SKM-1 treated with dmso at 0.1 percent for 144 hours (cell line): ENCODE results near the gene ERLEC1.
"Not testable (repeated sequence)": the region's sequence is repeated elsewhere in the genome, so short reads cannot be mapped to it uniquely, and the experiment has no call there.

Experiments
- DNase-seq: peaks from one replicate; lab custom pipeline; 2025; ENCODE audit not compliant: unreplicated experiment; lab: John Stamatoyannopoulos, UW

ERLEC1 gene

GRCh38 chr2:53828331-53828730 lies 41.5 kb downstream of the ERLEC1 start:
- no peak for DNase-seq

DNA sequence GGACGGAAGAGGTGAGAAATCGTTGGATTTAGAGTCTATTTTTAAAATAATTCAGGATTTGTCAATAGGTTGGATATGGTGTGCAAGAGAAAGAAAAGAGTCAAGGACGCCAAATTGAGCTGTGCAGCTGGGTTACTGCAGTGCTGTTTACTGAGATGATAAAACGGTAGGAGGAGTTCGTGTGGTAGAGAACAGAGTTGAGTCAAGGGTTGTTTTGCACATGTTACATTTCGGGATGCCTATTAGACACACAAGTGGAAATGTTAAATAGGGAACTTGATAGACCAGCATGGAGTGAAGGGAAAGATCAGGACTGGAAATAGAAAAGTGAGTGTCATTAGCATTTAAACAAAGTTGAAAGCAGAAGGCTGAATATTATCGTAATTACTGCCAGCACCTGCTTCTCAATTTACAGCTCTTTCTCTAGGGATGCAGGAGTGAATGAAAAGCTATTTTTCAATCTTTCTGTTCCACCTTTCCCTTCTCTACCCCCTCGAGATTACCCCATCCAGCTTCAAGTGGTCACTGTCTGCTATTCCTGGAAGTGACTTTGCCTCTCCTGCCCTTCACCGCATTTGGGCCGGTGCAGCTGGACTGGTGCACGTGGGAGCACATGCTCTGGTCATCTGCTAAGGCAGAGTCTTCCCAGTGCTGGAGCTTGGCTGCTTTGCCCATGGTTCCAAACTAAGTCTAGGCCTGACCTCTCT lies 42.6 kb downstream of the ERLEC1 start:
- no peak for DNase-seq

DNA sequence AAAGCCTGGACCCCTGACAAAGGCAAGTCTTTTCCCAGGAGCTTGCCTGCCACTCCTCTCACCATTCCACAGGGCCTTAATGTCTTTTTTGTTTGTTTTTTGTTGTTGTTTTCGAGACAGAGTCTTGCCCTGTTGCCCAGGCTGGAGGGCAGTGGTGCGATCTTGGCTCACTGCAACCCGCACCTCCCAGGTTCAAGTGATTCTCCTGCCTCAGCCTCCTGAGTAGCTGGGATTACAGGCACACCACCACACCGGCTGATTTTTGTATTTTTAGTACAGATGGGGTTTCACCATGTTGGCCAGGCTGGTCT lies 43.1 kb downstream of the ERLEC1 start:
- not testable (repeated sequence) for DNase-seq

GRCh38 chr2:53840580-53840979 lies 53.7 kb downstream of the ERLEC1 start:
- DNase-seq = no peak

- not testable (repeated sequence) for DNase-seq
Observed at GRCh38 chr2:53841651-53842050, 54.8 kb downstream of the ERLEC1 start.

GRCh38 chr2:53842891-53843290 lies 56.0 kb downstream of the ERLEC1 start:
- DNase-seq = no peak

DNA sequence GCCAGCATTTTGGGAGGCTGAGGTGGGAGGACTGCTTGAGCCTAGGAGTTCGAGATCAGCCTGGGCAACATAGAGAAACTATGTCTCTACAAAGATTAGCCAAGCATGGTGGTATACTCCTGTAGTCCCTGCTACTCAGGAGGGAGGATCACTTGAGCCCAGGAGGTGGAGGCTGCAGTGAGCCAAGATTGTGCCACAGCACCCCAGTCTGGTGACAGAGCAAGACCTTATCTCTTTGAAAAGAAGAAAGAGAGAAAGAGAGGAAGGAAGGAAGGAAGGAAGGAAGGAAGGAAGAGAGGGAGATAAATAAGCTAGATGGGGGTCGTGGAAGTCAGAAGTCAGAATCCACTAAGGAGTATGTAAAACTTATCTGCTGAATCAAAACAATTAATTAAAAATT lies 56.8 kb downstream of the ERLEC1 start:
- DNase-seq = no peak

GRCh38 chr2:53848062-53848461 lies 61.2 kb downstream of the ERLEC1 start:
- DNase-seq = peak; percentile 42

- DNase-seq = not testable (repeated sequence)
Observed at GRCh38 chr2:53851052-53851757, 64.4 kb downstream of the ERLEC1 start.

DNA sequence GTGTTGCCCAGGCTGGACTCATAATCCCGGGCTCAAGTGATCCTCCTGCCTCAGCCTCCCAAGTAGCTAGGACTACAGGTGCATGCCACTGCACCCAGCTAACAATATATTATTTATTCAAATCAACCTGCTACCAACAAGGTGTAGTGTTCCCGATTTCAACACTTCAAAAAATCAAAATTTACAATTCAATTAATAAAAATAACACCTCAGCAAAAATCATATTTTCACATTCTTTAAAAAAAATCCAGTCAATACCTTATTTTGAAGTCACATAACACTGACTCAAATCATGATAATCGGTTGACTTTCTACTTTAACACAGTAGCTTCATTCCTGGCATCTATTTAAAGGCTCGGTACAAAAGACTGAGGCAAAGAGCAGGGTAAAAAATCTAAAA lies 65.7 kb downstream of the ERLEC1 start:
- DNase-seq = no peak

DNA sequence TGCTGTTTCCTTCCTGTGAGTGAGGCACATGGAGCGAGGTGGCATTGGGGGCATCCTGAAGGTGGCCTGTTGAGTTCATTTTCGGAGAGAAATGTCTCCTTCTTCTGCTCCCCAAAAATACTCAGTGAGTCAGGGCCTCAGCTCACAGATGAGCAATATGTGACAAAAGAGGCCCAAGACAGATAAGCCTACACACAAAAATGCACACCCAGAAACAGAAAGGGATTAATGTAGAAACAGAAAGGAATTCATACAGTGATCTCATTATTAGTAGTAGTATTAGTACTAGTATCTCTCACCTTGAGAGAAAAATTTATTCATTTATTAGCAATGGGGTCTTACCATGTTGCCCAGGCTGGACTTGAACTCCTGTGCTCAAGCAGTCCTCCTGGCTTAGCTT lies 67.8 kb downstream of the ERLEC1 start:
- DNase-seq = no peak

- no peak for DNase-seq
Observed at GRCh38 chr2:53856272-53856671, 69.4 kb downstream of the ERLEC1 start.

GRCh38 chr2:53859206-53860181 lies 72.7 kb downstream of the ERLEC1 start, which contains the start of gene GPR75:
GPR75 (minus strand) TSS chr2:53859967; CDS start chr2:53854756, 5,211 bp downstream.
- no peak for DNase-seq

GRCh38 chr2:53861824-53862223 lies 75.0 kb downstream of the ERLEC1 start:
- no peak for DNase-seq

- no peak for DNase-seq
Observed at GRCh38 chr2:53863538-53864227, 76.8 kb downstream of the ERLEC1 start.

DNA sequence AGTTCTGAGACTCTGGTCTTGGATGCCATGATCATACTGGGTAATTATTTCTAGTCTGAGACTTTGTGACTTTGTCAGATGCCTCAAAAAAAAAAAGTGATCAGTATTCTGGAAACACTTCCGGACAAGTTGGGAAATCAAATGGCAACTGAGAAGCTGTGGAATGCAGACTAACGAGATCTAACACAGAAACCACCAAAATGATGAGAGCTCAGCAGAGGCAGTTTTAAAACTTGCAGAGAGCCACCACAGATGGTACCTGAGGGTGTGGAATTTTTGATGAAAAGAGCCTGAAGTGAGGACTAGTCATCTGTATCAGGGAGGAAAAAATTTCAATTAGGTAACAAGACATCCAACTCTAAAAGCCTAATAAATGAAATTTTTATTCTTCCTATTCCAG lies 78.4 kb downstream of the ERLEC1 start:
- no peak for DNase-seq

DNA sequence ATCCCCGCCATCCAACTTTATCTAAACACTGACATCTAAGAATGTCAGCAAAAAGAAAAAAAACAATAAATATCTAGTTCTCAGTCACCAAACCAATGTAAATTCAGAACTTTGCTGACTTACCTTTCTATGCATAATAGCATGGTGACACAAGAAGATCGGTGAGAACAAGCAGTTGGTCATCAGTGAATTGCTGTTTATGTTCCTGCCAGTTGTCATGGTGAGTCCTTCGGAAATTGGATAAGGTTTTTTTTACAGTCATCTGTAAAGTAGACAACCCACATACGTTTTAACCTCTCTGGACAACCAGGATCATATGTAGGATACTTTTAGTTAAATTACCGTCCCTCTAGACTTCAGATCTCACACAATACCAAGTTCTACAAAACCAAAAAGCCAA lies 79.1 kb downstream of the ERLEC1 start:
- no peak for DNase-seq

- no peak for DNase-seq
Observed at GRCh38 chr2:53867169-53867568, 80.3 kb downstream of the ERLEC1 start.

DNA sequence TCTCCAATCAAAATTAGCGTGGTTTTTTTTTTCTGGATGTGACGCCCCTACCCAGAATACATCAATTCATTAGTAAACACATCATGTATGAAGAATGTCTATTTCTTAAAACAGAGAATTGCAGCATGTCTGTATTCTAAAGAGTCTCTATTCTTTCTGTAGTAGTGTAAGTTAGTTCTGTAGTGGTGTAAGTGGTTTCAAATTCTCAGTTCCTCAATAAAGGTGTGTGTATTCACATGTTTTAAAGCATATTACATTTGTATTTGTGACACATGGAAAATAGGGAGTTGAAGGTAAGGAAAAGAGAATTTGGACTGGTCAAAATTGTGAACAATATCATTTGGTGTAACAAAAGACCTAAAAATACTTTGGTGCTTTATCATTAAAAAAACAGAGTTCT lies 80.9 kb downstream of the ERLEC1 start:
- no peak for DNase-seq
